GM19238 (cell line): ENCODE data around the gene CYTIP.

Experiments
- DNase-seq: peaks from one replicate; pipeline ENCODE4 v3.0.0; 2011; ENCODE audit warnings: low spot score; ENCODE audit not compliant: insufficient read length

CYTIP gene

GRCh38 chr2:157443795-157444640, at the start of gene CYTIP:
TSS of gene CYTIP (minus strand) at chr2:157444089. CDS start at chr2:157444020, 69 bp downstream.
- no peak for DNase-seq

- DNase-seq, result peak; percentile 40
Measured at GRCh38 chr2:157492189-157492773, 48.4 kb upstream of the CYTIP start.

DNA sequence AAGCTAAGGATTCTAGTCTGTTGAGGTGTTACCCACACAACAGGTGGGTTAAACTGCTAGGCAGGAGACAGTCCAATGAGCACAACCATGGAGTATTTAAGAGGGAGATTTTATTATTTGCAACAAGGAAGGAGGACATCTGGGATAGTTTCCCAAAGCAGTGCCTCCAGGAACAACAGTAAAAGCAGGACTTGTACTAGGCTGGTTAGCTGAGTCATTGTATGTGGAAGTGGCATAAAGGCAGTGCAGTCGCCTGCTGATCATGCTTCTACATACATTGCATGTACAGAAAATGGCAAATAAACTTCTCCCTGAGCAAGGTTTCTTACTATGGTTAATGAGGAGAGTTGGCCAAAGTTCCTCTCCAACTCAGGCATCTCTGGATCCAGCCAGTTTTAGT, 46.1 kb upstream of the CYTIP start:
- no peak for DNase-seq

GRCh38 chr2:157488877-157489276, 45.0 kb upstream of the CYTIP start:
- no peak for DNase-seq

DNA sequence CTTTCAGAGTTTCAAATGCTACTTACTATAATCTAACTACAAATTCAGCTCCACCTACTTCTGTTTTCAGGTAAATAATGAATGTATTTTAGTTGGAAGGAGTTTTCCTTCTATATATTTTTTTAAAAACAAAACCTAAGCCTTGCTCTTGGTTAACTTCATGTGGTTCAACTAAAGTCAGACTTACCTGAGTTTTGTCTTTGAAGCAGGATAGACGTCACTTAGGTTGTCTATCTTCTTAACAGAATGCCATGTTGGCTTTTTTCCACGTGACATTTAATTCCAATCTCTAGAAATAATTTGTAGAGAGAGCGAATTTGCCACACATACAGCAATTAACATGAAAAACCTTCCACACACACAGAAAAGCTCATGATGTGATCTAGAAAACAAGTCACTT, 43.9 kb upstream of the CYTIP start:
- DNase-seq, result no peak

GRCh38 chr2:157487271-157487610, 43.4 kb upstream of the CYTIP start:
- no peak for DNase-seq

DNA sequence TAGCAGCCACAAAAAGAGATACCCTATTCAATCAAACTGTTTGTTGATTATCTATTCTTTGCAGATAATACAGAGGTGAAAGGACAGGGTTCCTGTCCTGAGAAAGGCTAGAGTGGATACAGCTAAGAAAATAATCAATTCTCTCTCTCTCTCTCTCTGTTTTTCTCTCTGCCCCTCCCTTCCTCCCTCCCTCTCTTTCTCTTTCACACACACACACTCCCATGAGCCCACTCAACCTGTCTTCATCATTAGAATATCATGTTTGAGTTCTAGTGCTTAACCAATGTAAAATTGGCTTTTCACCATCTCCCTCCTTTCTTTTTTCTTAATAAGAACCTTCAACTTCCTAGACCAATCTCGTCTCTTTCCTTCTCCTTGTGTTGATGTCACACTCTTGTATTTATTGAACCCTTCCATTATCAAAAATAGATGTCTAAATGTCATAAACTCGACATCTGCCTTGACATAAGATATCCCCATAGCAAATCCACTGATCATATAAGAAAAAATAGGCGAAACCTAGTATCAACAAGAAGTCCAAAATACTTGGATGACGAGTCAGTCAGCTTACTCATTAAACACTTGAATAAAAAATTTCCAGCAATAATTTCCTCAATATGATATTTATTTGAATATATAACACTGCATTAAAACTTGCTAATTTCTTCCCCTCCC, 42.8 kb upstream of the CYTIP start:
- DNase-seq, result no peak

DNA sequence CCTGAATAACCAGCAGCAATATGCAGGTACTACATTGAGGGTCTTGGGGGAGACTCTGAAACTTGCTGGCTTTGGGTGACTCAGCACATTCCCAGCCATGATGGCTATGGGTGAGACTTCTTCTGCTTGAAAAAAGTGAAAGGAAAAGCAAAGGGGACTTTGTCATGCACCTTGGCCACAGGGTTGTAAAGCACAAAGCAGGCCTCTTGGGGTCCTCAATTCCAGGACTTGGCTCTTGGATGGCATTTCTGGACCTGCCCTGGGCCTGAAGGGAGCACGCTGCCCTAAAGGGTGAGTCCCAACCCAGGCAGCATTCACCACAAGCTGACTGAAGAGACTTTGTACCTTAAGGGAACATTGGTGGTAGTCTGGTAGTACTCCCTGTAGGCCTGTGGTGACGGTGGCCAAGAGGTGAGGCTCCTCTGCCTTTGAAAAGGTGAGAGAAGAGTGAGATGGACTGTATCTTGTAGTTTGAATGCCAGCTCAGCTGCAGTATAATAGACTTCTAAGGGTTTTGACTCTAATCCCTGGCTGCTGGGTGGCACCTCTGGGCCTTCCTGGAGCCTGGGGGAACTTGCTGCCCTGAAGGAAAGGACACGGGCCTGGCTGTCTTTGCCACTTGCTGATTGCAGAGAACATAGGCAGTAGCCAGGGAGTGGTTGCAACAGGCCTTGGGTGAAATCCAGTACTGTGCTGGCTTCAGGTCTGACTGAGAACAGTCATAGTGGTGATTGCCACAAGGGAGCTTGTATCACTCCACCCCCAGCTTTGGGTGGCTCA, 36.5 kb upstream of the CYTIP start:
- no peak for DNase-seq

- no peak for DNase-seq
Measured at GRCh38 chr2:157479081-157480027, 35.5 kb upstream of the CYTIP start.

GRCh38 chr2:157477919-157478318, 34.0 kb upstream of the CYTIP start:
- no peak for DNase-seq

GRCh38 chr2:157476953-157477709, 33.2 kb upstream of the CYTIP start:
- no peak for DNase-seq

DNA sequence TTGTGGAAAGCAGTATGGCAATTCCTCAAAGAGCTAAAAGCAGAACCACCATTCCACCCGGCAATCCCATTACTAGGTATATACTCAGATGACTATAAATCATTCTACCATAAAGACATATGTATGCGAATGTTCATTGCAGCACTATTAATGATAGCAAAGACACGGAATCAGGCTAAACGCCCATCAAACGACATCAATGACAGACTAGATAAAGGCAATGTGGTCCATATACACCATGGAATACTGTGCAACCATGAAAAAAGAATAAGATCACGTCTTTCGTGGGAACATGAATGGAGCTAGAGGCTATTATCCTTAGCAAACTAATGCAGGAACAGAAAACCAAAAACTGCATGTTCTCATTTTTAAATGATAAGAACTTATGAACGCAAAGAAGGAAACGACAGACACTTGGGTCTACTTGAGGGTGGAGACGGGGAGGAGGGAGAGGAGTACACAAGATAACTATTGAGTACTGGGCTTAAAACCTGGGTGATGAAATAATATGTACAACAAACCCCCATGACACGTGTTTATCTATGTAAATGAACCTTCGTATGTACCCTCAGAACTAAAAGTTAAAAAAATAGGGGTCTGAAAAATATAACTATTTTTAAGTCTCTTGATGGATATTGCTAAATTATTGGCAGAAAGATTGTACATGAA, 32.0 kb upstream of the CYTIP start:
- no peak for DNase-seq

GRCh38 chr2:157473581-157473980, 29.7 kb upstream of the CYTIP start:
- no peak for DNase-seq

DNA sequence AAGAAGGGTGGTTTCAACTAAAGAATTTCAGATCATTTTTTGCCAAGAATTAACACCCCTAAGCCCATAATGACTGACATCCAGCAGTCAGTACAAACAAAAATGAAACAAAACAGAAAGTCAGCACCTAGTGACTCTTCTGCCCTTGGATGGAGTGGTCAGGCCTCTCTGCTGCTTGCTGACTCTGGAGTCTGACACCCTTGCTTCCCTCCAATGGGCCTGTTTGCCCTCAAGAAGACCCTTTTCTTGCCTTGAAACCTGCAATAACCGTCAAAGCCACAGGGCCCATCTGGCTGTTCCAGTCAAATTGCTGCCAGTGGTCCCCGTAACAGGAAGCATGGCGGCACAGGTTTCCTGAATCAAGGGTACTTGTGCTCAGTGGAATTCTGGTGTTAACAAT, 27.2 kb upstream of the CYTIP start:
- DNase-seq, result no peak

DNA sequence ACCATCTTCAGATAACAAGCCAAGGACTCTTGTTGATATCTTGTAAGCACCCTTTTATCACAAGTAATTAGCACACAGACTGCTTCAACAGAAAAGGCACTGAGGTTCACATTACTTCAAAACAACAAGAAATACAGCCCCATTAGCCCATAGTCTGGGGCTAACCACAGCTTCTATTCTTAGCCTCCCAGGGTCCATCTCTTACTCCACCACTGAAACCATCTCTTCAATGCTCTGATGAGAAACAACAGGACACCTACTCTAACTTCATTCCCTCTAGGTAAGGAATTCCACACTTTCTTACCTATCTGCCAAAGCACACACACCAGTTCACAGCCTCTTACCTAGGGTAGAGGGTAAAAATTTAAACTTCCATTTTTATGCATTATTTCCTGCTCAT, 26.4 kb upstream of the CYTIP start:
- no peak for DNase-seq

DNA sequence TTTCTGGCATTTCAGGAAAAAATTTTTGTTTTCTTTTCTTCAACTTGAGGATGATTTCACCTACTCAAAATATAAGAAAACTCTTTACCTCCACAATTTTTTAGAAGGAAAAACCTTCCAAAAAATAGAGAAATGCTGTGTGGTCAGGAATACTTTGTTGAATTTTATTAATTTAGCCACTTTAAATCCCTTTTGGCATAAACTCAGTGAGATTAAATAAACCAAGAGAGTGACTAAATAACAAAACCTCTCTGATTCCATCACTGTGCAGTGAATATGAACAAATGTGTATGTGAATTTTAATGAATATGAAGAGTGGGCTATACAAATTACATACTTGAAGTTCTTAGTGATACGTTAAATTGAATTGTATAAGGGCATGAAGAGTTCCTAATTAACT, 25.8 kb upstream of the CYTIP start:
- no peak for DNase-seq

DNA sequence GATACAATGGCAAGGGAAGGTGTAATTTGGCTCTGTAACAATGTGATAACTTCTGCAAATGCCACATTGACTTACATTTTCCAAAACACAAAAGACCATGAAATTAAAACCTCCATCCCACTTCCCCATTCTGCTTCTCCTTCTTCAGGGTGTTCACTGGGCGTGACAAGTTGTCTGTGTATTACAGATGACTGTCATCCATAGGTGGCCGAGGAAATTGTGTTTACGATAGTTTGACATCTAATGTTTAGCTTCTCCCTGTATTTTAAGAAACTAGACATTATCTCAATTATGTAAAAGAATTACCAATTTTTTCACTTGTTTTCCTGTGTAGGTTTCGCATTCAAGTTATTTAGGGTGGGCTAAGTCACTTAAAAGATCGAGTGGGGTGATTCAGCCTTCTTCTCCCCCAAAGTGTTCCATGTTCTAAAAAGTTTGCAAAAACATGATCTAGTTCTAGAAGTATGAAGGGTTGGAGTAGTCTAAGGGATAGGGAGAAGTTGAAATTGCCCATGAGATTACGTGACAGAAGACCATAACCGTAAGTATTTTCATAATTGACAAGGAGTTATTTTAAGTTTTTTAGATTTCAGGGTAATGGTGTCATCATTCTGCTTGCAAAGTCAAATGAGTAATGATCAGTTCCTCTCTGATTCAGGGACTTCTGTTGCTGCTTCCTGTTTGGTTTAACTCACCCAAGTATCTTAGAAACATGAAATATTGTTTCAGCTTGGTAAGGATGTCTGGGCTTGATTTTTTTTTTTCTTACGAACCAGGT, 25.2 kb upstream of the CYTIP start:
- DNase-seq, result peak; percentile 25

- DNase-seq, result no peak
Measured at GRCh38 chr2:157466764-157467163, 22.9 kb upstream of the CYTIP start.

DNA sequence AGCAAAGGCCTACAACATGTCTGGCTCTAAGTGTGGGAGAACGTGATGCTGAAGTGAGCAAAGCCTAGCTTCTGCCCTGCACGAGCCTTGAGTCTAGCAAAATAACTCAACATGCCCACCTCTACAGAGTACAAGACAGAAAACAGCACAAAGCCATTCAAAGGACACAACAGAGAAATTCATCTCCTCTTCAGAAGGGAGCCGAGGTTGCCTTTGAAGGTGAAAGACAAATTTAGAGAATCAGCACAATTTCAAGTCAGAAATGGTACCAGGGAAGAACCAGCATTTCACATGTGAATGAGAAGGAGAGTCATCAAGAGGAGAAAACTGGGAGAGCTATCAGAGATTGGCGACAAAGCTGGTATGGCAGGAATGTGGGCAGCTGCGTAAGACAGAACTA, 21.7 kb upstream of the CYTIP start:
- DNase-seq, result no peak
